Endometrial microvascular endothelial cells (primary cell): ENCODE measurements around the gene COMMD7. TPM values are rescaled to one million over a fixed set of nuclear protein-coding genes. Genes with fewer than 3 reads are reported as not detected.

Experiments
- in situ Hi-C: cut with HindIII; loops from 2 replicates; pipeline ENCODE4 v1.10.0; 2017; ENCODE audit warnings: low sequenced_read_pairs, low pct_unique_long_range_greater_than_20kb; ENCODE audit errors: inconsistent ontology term
- total RNA-seq: library from RNA; depleted of rRNA; stranded (reverse); fragments of >200 nt; gene quantifications from one replicate; pipeline ENCODE4 v1.2.3, GENCODE V29; 2015; ENCODE audit errors: inconsistent ontology term

Gene COMMD7
- total RNA-seq, result 62.3 TPM

GRCh38 chr20:32743237-32744112 lies at the start of gene COMMD7:
Gene COMMD7 (minus strand): TSS chr20:32743467. CDS start chr20:32743391, 76 bp downstream.
- in situ Hi-C loops, result no loop called here

GRCh38 chr20:32792731-32793458 lies 49.6 kb upstream of the COMMD7 start:
- in situ Hi-C loops, result loop anchor here (25.0 kb wide), 1 partner anchor 106 kb away; no protein-coding TSS in a partner anchor

- in situ Hi-C loops, result loop anchor here (25.0 kb wide), 1 partner anchor 105 kb away; no protein-coding TSS in a partner anchor
These were observed 49.0 kb upstream of the COMMD7 start for GRCh38 chr20:32792316-32792715.

DNA sequence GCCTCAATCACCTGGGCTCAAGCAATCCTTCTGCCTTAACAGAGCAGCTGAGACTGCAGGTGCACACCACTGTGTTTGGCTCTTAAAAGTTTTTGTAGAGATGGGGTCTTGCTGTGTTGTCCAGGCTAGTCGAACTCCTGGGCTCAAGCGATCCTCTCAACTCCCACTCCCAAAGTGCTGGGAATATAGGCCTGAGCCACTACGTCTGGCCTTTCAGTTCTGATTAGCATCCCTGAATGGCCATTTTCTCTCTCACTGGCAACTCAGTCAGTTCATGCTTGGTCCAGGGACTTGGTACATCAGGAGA lies 47.4 kb upstream of the COMMD7 start:
- in situ Hi-C loops, result loop anchor here (25.0 kb wide), 1 partner anchor 103 kb away; no protein-coding TSS in a partner anchor

DNA sequence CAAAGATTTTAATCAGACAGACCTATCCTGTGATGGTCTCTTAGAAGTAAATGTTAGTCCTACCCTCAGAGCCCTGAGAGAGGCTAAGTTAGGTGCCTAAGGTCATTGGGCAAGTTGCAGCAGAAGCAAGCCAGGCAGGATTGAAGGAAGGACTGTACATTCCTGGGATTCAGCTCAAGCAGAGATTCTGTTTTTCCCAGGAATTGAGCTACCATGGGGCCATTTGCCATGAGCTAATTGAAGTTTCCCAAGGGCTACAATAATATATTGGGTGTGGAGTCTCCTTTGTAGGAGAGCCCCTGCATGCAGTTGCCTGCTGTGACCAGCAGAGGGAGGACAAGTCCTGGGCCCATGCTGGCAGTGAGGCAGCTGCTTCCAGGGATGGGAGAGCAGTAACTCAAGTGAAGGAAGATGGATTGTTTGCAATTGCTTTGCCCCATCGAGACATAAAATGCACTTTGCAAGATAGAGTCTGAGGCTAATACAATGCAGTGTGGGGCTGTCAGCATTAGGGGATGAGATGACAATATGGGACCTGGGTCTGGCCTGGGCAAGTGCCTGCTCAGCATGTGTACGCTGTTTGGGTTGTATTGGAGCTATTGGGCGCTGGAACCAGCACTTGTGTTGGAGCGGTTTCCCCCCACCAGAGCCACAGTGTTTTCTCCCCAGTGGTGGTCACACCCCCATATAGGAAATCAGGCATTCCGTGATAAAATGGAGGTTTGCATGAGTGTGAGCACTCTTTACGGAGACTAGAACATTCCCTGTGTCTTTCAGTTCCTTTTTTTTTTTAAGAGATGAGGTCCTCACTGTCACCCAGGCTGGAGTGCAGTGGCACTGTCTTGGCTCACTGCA lies 46.9 kb upstream of the COMMD7 start:
- in situ Hi-C loops, result loop anchor here (25.0 kb wide), 1 partner anchor 103 kb away; no protein-coding TSS in a partner anchor

DNA sequence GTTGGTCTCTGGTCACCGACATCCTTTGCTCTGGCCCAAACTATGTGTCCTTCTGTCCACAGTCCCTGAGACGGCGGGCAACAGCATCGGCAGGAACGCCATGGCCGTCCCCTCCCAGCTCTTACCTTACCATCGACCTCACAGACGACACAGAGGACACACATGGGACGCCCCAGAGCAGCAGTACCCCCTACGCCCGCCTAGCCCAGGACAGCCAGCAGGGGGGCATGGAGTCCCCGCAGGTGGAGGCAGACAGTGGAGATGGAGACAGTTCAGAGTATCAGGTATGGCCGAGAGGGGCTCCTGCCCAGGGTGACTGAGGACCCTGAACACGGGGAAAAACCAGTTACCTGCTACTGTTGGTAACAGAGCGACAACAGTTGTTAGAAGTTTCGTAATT lies 43.9 kb upstream of the COMMD7 start:
- in situ Hi-C loops, result loop anchor here (25.0 kb wide), 1 partner anchor 100 kb away; no protein-coding TSS in a partner anchor

- in situ Hi-C loops, result loop anchor here (25.0 kb wide), 1 partner anchor 99 kb away; no protein-coding TSS in a partner anchor
These were observed 42.9 kb upstream of the COMMD7 start for GRCh38 chr20:32786059-32786760.

DNA sequence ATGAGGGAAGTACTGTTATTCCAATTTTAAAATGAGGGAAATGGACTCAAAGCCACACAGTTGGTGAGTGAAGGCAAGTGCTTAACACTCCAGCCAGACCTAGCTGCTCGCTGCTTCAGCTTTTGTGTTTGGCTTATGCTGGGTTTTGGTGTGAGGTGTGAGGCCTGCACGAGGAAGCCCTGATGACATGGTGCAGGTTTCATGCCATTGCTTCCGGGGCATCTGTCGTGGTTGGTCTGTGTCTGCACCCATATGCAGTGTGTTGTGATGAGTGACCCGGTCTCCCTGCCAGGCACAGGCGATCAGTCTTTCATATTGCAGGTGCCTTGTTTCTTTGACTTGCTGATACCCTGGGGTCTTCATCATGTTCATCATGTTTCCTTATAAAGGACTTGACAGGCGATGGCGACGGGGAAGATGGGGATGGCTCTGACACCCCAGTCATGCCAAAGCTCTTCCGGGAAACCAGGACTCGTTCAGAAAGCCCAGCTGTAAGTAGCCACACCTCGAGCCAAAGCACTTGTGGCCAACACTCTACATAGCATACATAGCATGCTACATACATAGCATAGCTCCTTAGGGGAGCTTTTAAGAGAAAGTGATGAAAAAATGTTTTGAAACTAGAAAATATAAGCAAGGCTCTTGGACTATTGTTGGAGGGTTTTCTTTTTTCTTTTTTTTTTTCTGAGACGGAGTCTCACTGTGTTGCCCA lies 41.3 kb upstream of the COMMD7 start:
- in situ Hi-C loops, result loop anchor here (25.0 kb wide), 1 partner anchor 97 kb away; no protein-coding TSS in a partner anchor

DNA sequence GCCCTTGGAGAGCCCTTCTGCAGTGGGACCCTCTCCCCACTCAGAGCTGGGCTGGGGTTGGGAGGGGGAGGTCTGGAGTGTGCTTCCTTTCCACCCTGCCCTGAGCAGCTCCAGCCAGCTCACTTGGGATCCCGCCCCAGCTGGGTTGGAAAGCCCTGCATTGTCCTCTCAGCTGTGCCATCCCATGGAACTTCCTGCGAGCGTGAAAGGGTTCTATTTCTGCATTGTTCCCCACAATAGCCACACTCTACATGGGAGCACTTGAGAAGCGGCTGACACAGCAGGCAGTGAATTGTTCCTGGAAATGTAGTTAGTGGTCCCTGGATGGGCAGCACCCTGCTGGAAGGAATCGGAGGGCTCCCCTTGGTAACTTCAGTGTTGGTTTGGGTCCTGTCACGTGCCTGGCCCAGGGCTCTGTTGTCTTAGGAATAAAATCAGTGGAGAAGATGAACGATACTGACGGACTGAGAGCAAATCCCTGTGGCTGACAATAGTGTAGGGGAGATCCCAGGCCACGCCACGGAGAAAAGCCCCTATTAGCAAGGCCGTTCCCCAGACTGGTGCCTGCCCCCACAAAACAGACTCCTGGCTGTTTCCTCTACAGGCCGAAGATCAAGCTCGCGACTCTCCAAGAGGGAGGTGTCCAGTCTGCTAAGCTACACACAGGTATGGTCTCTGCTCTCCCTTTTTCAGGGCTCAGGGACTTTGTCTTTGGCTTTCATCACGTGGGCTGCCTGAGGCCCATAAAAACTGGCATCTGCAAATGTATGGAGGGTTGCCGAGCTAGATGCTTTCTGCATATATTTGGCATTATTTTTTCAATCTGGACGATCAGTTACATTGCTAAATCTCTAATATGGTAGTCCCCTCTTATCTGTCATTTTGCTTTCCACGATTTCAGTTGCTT lies 37.7 kb upstream of the COMMD7 start:
- in situ Hi-C loops, result loop anchor here (25.0 kb wide), 1 partner anchor 94 kb away; no protein-coding TSS in a partner anchor

DNA sequence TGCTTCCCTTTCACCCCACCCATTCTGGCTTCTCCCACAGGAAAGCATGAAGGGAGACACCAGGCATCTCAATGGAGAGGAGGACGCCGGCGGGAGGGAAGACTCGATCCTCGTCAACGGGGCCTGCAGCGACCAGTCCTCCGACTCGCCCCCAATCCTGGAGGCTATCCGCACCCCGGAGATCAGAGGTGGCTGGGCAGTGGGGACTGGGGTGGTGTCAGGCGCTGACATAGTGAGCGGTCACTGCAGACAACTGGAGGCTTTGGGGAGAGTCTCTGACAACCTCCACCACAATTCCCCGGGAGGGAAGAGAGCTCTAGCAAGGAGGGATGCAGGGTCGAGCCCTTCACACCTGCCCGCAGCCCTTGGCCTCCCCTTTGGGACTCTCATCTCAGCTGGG lies 37.0 kb upstream of the COMMD7 start:
- in situ Hi-C loops, result loop anchor here (25.0 kb wide), 1 partner anchor 93 kb away; no protein-coding TSS in a partner anchor

DNA sequence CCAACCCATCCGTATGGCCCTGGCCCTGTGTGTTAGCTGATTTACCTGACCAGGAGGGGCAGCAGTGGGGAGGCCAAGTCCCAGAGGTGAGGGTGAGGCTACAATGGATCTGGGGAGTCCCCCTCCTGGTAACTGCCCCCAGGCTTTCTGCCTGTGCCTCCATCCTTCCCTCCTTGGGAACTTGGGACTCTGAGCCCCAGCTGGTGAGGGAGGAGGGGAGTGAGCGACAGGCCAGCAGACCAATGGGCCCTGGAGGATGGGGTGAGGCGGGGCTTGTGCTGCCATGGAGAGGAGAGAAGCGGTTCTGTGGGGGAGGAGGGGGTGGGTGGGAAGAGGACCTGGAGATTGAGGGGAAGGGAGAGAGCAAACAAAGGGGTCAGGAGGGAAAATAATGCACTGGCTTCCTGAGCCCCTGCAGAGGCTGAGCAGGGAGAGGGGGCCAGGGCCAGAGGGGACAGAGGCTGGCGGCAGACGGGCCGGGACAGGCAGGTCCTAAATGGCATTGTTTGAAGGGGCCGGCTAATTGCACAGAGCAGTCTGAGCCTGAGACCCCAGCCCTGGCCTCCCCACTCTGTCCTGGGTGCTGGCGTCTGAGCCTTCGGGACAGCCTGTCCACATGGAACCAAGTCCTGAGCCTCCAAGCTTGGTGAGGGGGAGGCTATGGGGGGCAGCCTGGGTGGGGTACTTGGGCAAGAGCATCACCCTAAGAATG lies 36.4 kb upstream of the COMMD7 start:
- in situ Hi-C loops, result loop anchor here (25.0 kb wide), 1 partner anchor 92 kb away; no protein-coding TSS in a partner anchor

DNA sequence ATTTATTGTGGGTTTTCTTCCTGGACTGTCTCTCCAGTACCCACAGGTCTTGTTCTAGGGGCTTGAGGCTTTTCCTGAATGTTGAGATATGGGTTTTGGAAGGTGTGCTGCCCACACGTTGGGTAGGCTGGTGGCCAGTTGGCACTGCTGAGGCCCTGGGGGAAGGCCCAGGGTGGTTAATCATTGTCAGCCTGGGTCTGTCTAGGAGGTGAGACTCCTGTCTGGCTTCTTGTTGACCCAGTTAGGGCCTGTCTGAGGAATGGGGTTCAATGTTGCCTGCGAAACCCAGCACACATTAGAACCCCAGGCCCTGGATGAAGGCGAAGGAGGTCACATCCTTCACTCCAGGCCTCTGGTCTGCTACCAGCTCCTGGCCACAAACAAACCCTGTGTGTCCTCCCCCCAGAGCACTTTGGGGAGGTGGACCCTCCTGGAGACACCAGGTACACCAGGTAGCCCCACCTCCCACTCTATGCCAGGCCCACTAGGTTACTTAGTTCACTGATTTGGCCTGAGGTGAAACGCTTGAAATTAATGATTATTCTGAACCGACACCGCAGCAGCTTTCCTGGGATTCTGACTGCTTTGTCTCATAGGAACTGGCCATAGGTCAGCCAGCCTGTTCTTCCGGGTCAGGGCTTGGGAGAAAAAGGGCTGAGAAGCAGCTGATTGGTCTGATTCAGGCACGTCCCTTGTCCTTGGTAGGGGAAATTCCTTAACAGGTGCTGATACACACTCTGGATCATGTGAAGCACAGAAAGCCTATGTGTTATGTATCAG lies 34.1 kb upstream of the COMMD7 start:
- in situ Hi-C loops, result loop anchor here (25.0 kb wide), 1 partner anchor 90 kb away; no protein-coding TSS in a partner anchor

- in situ Hi-C loops, result loop anchor here (25.0 kb wide), 1 partner anchor 88 kb away; no protein-coding TSS in a partner anchor
These were observed 32.2 kb upstream of the COMMD7 start for GRCh38 chr20:32775336-32775991.

DNA sequence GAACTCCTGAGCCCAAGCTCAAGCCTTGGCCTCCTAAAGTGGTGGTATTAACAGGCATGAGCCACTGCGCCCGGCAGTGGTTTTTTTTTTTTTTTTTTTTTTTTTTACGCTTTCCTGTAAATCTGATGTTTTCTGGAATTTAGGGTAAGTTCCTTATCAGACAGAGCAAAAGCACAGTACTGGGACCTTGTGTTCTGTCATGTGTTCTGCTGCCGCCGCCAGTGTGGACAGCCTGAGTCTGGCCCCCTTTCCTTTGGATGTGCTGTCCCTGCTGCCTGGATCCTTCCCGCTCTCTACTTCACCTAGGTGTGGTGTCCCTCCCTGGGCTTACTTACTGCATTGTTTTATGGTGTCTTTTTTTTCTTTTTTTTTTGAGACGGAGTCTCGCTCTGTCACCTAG lies 30.6 kb upstream of the COMMD7 start:
- in situ Hi-C loops, result no loop called here

DNA sequence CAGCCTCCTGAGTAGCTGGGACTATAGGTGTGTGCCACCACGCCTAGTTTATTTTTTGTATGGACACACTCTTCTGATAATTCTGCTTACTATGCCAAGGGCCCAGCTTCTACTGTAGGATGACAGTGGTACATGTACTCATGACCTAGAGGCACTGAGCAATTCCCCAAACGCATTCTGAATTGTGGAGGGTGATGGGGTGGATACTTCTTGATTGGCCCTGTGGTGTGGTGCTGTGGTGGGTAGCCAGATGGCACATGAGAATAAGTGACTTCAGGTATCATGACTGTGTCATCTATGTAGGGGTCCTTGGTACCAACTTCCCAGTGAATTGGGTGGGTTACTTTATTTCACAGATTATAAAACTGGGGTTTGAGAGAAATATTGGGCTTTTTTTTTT lies 30.0 kb upstream of the COMMD7 start:
- in situ Hi-C loops, result no loop called here
